ENCODE data around the gene STRIP1. TPM values are rescaled to one million over a fixed set of nuclear protein-coding genes. Genes with fewer than 3 reads are reported as not detected.

Gene STRIP1
- total RNA-seq, 2 experiments from 2014 or later: 42.2 to 45.5 TPM

GRCh38 chr1:110083061-110083865, 48.8 kb downstream of the STRIP1 start:
- ChIA-PET POLR2A (no interaction called here), CTCF (ENCODE audit: unreplicated experiment) (no interaction called here)
- Histone ChIP-seq H3K79me2 (ENCODE audit: insufficient read depth, low read depth, low read length) (no peaks in the 10 kb centered on the region), H2AFZ (ENCODE audit: low read length) (no peak overlapping the region), H3K36me3 (ENCODE audit: insufficient read depth, low read length) (no peaks in the 10 kb centered on the region), H3K27ac (ENCODE audit: low read depth, low read length, poor library complexity, severe bottlenecking) (no peak overlapping the region), H3K9me3 (ENCODE audit: low read length) (no peaks in the 10 kb centered on the region), H3K4me2 (ENCODE audit: low read length) (no peak overlapping the region), H3K4me1 (ENCODE audit: insufficient read depth, low read length, poor library complexity, severe bottlenecking) (no peaks in the 10 kb centered on the region), H4K20me1 (ENCODE audit: insufficient read depth, low read length) (no peaks in the 10 kb centered on the region), H3K4me3 (ENCODE audit: low read depth, low read length, poor library complexity, severe bottlenecking) (no peak overlapping the region), H3K9me2 (ENCODE audit: insufficient read depth, low read length) (no peaks in the 10 kb centered on the region)
- intact Hi-C loops (cut with micrococcal nuclease; ENCODE audit: unreplicated experiment): loop anchor here (5.0 kb wide), 1 partner anchor 34 kb away; no protein-coding TSS in a partner anchor
- TF ChIP-seq CTCF (conservative IDR thresholded peaks at IDR 0.05; ENCODE audit: low read length) (no peak), EZH2phosphoT487 (IDR thresholded peaks at IDR 0.05; ENCODE audit: borderline replicate concordance, low read depth, low read length) (no peak)
- BruUV-seq (replicated peaks): no TSS peak
- no peak for DNase-seq (ENCODE audit: low spot score)

- ChIA-PET POLR2A (no interaction called here), CTCF (ENCODE audit: unreplicated experiment) (interaction anchor here (0.7 kb wide), 1 partner anchor 20 kb away, joined by 3 read pairs; no protein-coding TSS in a partner anchor)
- BruUV-seq (replicated peaks): no TSS peak
- Histone ChIP-seq H3K4me1 (ENCODE audit: insufficient read depth, low read length, poor library complexity, severe bottlenecking) (no peaks in the 10 kb centered on the region), H4K20me1 (ENCODE audit: insufficient read depth, low read length) (no peaks in the 10 kb centered on the region), H3K36me3 (ENCODE audit: insufficient read depth, low read length) (no peaks in the 10 kb centered on the region), H2AFZ (ENCODE audit: low read length) (no peak overlapping the region), H3K4me2 (ENCODE audit: low read length) (no peak overlapping the region), H3K9me2 (ENCODE audit: insufficient read depth, low read length) (no peaks in the 10 kb centered on the region), H3K9me3 (ENCODE audit: low read length) (no peaks in the 10 kb centered on the region), H3K4me3 (ENCODE audit: low read depth, low read length, poor library complexity, severe bottlenecking) (no peak overlapping the region), H3K79me2 (ENCODE audit: insufficient read depth, low read depth, low read length) (no peaks in the 10 kb centered on the region), H3K27ac (ENCODE audit: low read depth, low read length, poor library complexity, severe bottlenecking) (no peak overlapping the region)
- no peak for TF ChIP-seq CTCF (conservative IDR thresholded peaks at IDR 0.05; ENCODE audit: low read length)
- TF ChIP-seq EZH2phosphoT487 (IDR thresholded peaks at IDR 0.05; ENCODE audit: borderline replicate concordance, low read depth, low read length): no peak
- no peak for DNase-seq (ENCODE audit: low spot score)
- intact Hi-C loops (cut with micrococcal nuclease; ENCODE audit: unreplicated experiment): loop anchor here (5.0 kb wide), 1 partner anchor 33 kb away; no protein-coding TSS in a partner anchor
Measured at GRCh38 chr1:110083866-110084226, 49.4 kb downstream of the STRIP1 start.
